B cell (primary cell): ENCODE data around the gene RFX3.

ENCODE experiments used
- CTCF ChIP-seq: fragments of 200-600 bp; IDR thresholded peaks from one replicate; pipeline ENCODE4 v1.8.0; 2022; ENCODE audit warnings: antibody characterized with exemption, mild to moderate bottlenecking
- EZH2 ChIP-seq: IDR thresholded peaks from 2 replicates; pipeline ENCODE4 v1.6.1; 2012; ENCODE audit warnings: borderline replicate concordance, low read depth, mild to moderate bottlenecking, moderate library complexity, low read length; ENCODE audit not compliant: insufficient read depth, poor library complexity, severe bottlenecking

- TF ChIP-seq CTCF: no peak
- no peak for TF ChIP-seq EZH2
Observed at GRCh38 chr9:3464033-3464638, 61.7 kb downstream of the RFX3 start.
